CD14-positive monocyte (primary cell): ENCODE data around the gene PHC1. TPM values are rescaled to one million over a fixed set of nuclear protein-coding genes. Genes with fewer than 3 reads are reported as not detected.

Source experiments
- DNase-seq, 3 donors: peaks; one replicate each; pipeline ENCODE4 v3.0.0-alpha.2; 2011 to 2022
- H2AFZ ChIP-seq: 2 replicates; pipeline ENCODE4 v1.6.0; 2012; ENCODE audit warnings: mild to moderate bottlenecking, low read depth, low read length, inconsistent platforms; ENCODE audit not compliant: insufficient read depth, poor library complexity, severe bottlenecking
- H3K27ac ChIP-seq, 2 donors: 1 replicate in 1 of 2; 2 replicates in 1 of 2; pipeline ENCODE4 v1.5.1; 2012 to 2013; ENCODE audit warnings: low read length in 2 of 2, control low read depth in 1 of 2, inconsistent platforms in 1 of 2, low read depth in 1 of 2, mild to moderate bottlenecking in 1 of 2
- H3K27me3 ChIP-seq, 2 donors: one replicate each; pipeline versions ENCODE4 v1.6.0 to v1.6.1; 2011 to 2013; ENCODE audit warnings: low read length in 2 of 2; ENCODE audit not compliant: control insufficient read depth in 2 of 2, insufficient read depth in 2 of 2
- H3K36me3 ChIP-seq, 2 donors: replicated peaks in 1 of 2; 1 replicate in 1 of 2; 2 replicates in 1 of 2; pipeline versions ENCODE4 v1.5.1 to v1.6.1; 2012 to 2013; ENCODE audit warnings: low read length in 2 of 2, control low read depth in 1 of 2, inconsistent platforms in 1 of 2, mild to moderate bottlenecking in 1 of 2; ENCODE audit not compliant: insufficient read depth in 2 of 2, control insufficient read depth in 1 of 2
- H3K4me1 ChIP-seq, 2 donors: 1 replicate in 1 of 2; 2 replicates in 1 of 2; pipeline versions ENCODE4 v1.5.1 to v1.6.1; 2012 to 2013; ENCODE audit warnings: low read length in 2 of 2, control low read depth in 1 of 2, inconsistent platforms in 1 of 2, mild to moderate bottlenecking in 1 of 2, moderate library complexity in 1 of 2; ENCODE audit not compliant: insufficient read depth in 2 of 2, control insufficient read depth in 1 of 2
- H3K4me2 ChIP-seq: replicated peaks from 2 replicates; pipeline ENCODE3; 2012; ENCODE audit warnings: low read length, moderate library complexity, mild to moderate bottlenecking; ENCODE audit not compliant: poor library complexity, severe bottlenecking; ENCODE audit errors: extremely low read depth
- H3K4me3 ChIP-seq, 3 experiments: fragments of 200-600 bp in 1 of 3; sonication (generic) in 1 of 3; replicated peaks in 1 of 3; 1 replicate in 2 of 3; 2 replicates in 1 of 3; pipeline ENCODE4 v1.5.1; 2011 to 2013; ENCODE audit warnings: low read length in 3 of 3, mild to moderate bottlenecking in 3 of 3, control low read depth in 2 of 3, low read depth in 2 of 3, inconsistent platforms in 1 of 3, moderate library complexity in 1 of 3
- H3K79me2 ChIP-seq: 2 replicates; pipeline ENCODE4 v1.6.0; 2012; ENCODE audit warnings: mild to moderate bottlenecking, control low read depth, inconsistent platforms, low read length, moderate library complexity; ENCODE audit not compliant: insufficient read depth
- H3K9ac ChIP-seq: 2 replicates; pipeline ENCODE4 v1.6.0; 2017; ENCODE audit warnings: low read length, mild to moderate bottlenecking; ENCODE audit not compliant: insufficient read depth, poor library complexity, severe bottlenecking
- H3K9me3 ChIP-seq, 2 donors: replicated peaks in 1 of 2; 1 replicate in 1 of 2; 2 replicates in 1 of 2; pipeline versions ENCODE4 v1.5.1 to v1.6.1; 2012 to 2013; ENCODE audit warnings: low read length in 2 of 2, control low read depth in 1 of 2; ENCODE audit not compliant: control insufficient read depth in 1 of 2, insufficient read depth in 1 of 2
- H4K20me1 ChIP-seq: 2 replicates; pipeline ENCODE4 v1.6.0; 2012; ENCODE audit warnings: mild to moderate bottlenecking, low read length, control low read depth, moderate library complexity; ENCODE audit not compliant: insufficient read depth
- H3K27ac Mint-ChIP-seq, 7 donors: one replicate each; pipeline ENCODE4 v1.8.0; 2020; ENCODE audit warnings: mild to moderate bottlenecking in 7 of 7, mixed read lengths in 7 of 7, moderate library complexity in 6 of 7, inconsistent platforms in 2 of 7
- H3K27me3 Mint-ChIP-seq, 3 donors: one replicate each; pipeline ENCODE4 v1.8.0; 2021 to 2022; ENCODE audit warnings: low read depth in 3 of 3, mild to moderate bottlenecking in 3 of 3, mixed read lengths in 3 of 3, moderate library complexity in 3 of 3, inconsistent platforms in 1 of 3
- H3K36me3 Mint-ChIP-seq, 2 donors: one replicate each; pipeline ENCODE4 v1.8.0; 2020; ENCODE audit warnings: mixed read lengths in 2 of 2, inconsistent platforms in 1 of 2, mild to moderate bottlenecking in 1 of 2
- H3K4me1 Mint-ChIP-seq: one replicate; pipeline ENCODE4 v1.8.0; 2020; ENCODE audit warnings: mild to moderate bottlenecking, mixed read lengths
- H3K4me3 Mint-ChIP-seq, 2 donors: one replicate each; pipeline ENCODE4 v1.8.0; 2020; ENCODE audit warnings: mild to moderate bottlenecking in 2 of 2, mixed read lengths in 2 of 2, moderate library complexity in 1 of 2
- H3K9me3 Mint-ChIP-seq, 7 donors: one replicate each; pipeline ENCODE4 v1.8.0; 2020 to 2022; ENCODE audit warnings: mixed read lengths in 7 of 7, mild to moderate bottlenecking in 6 of 7, moderate library complexity in 6 of 7, inconsistent platforms in 2 of 7
- CTCF ChIP-seq: fragments of 200-600 bp; IDR thresholded peaks from one replicate; pipeline ENCODE4 v1.8.0; 2022; ENCODE audit warnings: antibody characterized with exemption, mild to moderate bottlenecking
- WGBS: methylation state at CpG from one replicate; pipeline ENCODE4 v1.1.5; 2013; ENCODE audit warnings: missing lambda C conversion rate; ENCODE audit not compliant: insufficient coverage; 5-methylcytosine and 5-hydroxymethylcytosine counted together
- intact Hi-C, 2 donors: fragments of 100-400 bp; cut with micrococcal nuclease; formaldehyde crosslinking; loops; one replicate each; pipeline versions ENCODE4 v1.15.0 to v1.15.1; 2023
- polyA plus RNA-seq, 3 donors: library from polyadenylated mRNA; depleted of rRNA in 1 of 3; unstranded in 2 of 3; stranded (reverse) in 1 of 3; fragments of 300-500 nt in 2 of 3; fragments of >200 nt in 1 of 3; fragmentation: Illumina TruSeq in 2 of 3; gene quantifications; 1 replicate in 2 of 3; 2 replicates in 1 of 3; pipeline ENCODE4 v1.2.3, GENCODE V29; 2012 to 2021

Gene PHC1
- polyA plus RNA-seq, 3 donors, result 0.58 to 19.3 (median 1.4) TPM

DNA sequence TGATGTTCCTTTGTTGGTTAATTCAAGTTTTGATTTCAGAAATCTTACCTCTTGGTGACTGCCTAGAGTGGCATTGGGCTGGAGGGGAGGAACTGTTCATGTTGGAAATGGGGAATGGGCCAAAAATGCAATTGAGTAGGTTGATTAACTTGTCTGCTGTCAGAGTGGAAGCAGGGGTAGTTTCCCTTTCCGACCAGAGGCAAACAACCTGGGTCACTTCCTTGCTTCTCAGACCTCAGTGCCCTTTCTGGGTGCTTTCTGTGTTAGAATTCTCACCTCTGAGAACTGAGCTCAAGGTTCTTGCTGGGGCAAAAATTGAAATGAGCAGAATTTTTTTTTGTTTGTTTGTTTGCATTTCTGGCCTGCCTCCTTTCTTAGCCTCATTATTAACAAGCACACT, 37.4 kb downstream of the PHC1 start:
- intact Hi-C loops, result loop anchor here (2.0 to 5.0 kb wide), 2 partner anchors 81 to 87 kb away; no protein-coding TSS in a partner anchor
- no CpG with 5 or more reads among the region's 1 CpG for WGBS
- Mint-ChIP-seq H3K9me3 (peaks cover 0 to 25% (median 17%) of the 10 kb centered on the region in 7 donors), H3K4me3 (no peak overlapping the region), H3K27ac (no peak overlapping the region), H3K4me1 (peaks cover 39% of the 10 kb centered on the region), H3K27me3 (peaks cover 0 to 4% (median 0%) of the 10 kb centered on the region in 3 donors), H3K36me3 (peaks cover 7 to 23% of the 10 kb centered on the region in 2 donors)
- H2AFZ ChIP-seq, result no peak overlapping the region
- no peak overlapping the region for H3K27ac ChIP-seq
- H4K20me1 ChIP-seq, result peaks cover 18% of the 10 kb centered on the region
- peaks cover 0 to 8% of the 10 kb centered on the region in 2 donors for H3K36me3 ChIP-seq
- H3K9ac ChIP-seq, result no peak overlapping the region
- no peak for DNase-seq
- peaks cover 24 to 39% of the 10 kb centered on the region in 2 donors for H3K4me1 ChIP-seq
- peaks cover 5 to 16% of the 10 kb centered on the region in 2 donors for H3K9me3 ChIP-seq
- peaks cover 34% of the 10 kb centered on the region for H3K79me2 ChIP-seq
- H3K4me3 ChIP-seq, result no peak overlapping the region
- H3K27me3 ChIP-seq, result no peaks in the 10 kb centered on the region
- no peak for TF ChIP-seq CTCF
- no peak overlapping the region for H3K4me2 ChIP-seq

DNA sequence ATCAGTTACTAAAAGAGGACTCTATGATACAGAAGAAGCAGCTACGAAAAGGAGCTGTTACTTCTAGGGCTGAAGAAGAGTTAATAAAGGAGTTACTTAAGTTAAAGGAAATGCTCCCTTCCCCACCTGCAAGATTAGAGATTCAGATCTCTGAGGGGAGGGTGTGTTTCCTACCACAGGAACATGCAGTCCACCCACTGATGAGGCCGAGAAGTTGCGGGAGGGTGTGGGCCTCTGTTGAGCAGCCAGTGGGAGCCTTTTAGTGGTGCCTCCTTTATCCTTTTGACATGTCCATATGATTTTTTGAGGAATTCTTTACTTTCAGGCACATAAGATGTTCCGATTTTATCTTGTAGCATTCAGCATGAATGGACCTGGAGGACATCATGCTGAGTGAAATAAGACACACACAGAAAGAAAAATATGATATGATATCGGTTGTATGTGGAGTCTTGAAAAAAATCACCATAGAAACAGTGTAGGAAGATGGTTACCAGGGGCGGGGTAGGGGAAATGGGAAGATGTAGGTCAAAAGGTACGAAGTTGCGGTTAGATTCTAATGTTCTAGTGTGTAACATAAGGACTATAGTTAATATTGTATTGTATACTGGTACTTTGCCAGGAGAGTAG, 39.6 kb downstream of the PHC1 start:
- H3K36me3 Mint-ChIP-seq, result peaks cover 3 to 17% of the 10 kb centered on the region in 2 donors
- TF ChIP-seq CTCF, result no peak
- no peak overlapping the region for H3K4me3 ChIP-seq
- no peak overlapping the region for H3K4me2 ChIP-seq
- H4K20me1 ChIP-seq, result no peaks in the 10 kb centered on the region
- H3K9ac ChIP-seq, result no peak overlapping the region
- no peaks in the 10 kb centered on the region for H3K27me3 ChIP-seq
- H3K9me3 Mint-ChIP-seq, result peaks cover 0 to 25% (median 17%) of the 10 kb centered on the region in 7 donors
- intact Hi-C loops, result loop anchor here in 1 of 2 donors (5.0 kb wide), 1 partner anchor 78 kb away; no protein-coding TSS in a partner anchor
- no peak overlapping the region for H3K4me3 Mint-ChIP-seq
- H2AFZ ChIP-seq, result no peak overlapping the region
- peaks cover 5 to 17% of the 10 kb centered on the region in 2 donors for H3K9me3 ChIP-seq
- 100% methylated on average over 3 of the region's 8 CpGs for WGBS
- H3K4me1 ChIP-seq, result peaks cover 16 to 27% of the 10 kb centered on the region in 2 donors
- DNase-seq, result no peak
- peaks cover 0 to 4% (median 0%) of the 10 kb centered on the region in 3 donors for H3K27me3 Mint-ChIP-seq
- H3K79me2 ChIP-seq, result peaks cover 13% of the 10 kb centered on the region
- no peak overlapping the region for H3K27ac Mint-ChIP-seq
- H3K4me1 Mint-ChIP-seq, result peaks cover 24% of the 10 kb centered on the region
- no peaks in the 10 kb centered on the region for H3K36me3 ChIP-seq
- no peak overlapping the region for H3K27ac ChIP-seq
